ENCODE results near the gene PHPT1. TPM values are rescaled to one million over a fixed set of nuclear protein-coding genes. Genes with fewer than 3 reads are reported as not detected.
A peak's percentile ranks its signal among the peaks of the same experiment; 100 is the strongest.

The PHPT1 gene
- total and polyA plus RNA-seq, 2 of the 8 experiments (the other 6 are each of a cell fraction or from before 2014, with no cell fraction given) = 109 to 226 TPM

DNA sequence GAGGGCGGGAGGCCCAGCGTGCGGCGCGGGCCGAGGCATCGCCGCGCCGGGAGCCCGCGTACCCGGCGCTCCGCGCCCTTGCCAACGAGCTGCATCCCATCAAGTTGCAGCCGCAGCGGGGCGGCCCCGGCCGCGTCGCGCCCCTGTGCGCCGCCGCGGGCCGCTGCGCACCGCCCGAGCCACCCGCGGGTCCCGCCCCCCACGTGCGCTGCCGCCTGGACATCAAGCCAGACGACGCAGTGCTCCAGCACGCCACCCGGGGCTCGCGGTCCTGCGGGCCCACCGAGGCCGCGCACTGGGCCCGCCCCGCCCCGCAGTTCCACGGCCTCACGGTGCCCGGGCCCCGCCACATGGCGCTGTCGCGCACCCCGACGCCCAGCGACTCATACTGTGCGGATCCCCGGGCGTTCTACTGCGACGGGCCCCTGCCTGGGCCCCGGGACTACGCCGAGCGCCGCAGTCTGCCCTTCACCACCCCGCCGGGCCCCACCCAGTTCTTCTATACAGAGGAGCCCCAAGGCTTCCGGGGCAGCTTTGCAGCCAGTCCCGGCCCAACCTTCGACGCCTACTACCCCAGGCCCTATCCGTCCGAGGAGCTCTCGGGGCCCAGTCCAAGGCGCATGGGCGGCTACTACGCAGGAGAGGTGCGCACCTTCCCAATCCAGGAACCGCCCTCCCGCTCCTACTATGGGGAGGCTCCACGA, 4.3 kb upstream of the PHPT1 start:
- peaks cover 4 to 6% of the 10 kb centered on the region in 2 experiments for H4K20me1 ChIP-seq (replicated peaks in 1 of 2; ENCODE audit: control insufficient read depth in 1 of 2, insufficient read depth in 2 of 2, low read length in 2 of 2)
- CTCF ChIA-PET (ENCODE audit: partially characterized antibody) = interaction anchor here (1.0 to 8.9 kb wide), 8 partner anchors 10 to 118 kb away, joined by 3 to 131 read pairs (median 6); no protein-coding TSS in a partner anchor
- TF ChIP-seq TBP (IDR thresholded peaks at IDR 0.05; ENCODE audit: low read depth, low read length) (no peak), SP2 (IDR thresholded peaks at IDR 0.05; ENCODE audit: low read length) (no peak), ASH2L (IDR thresholded peaks at IDR 0.05; ENCODE audit: low read length) (no peak), EZH2 (IDR thresholded peaks at IDR 0.05; ENCODE audit: low read depth, low read length, severe bottlenecking) (no peak), TEAD4 (IDR thresholded peaks at IDR 0.05; ENCODE audit: low read depth, low read length) (no peak), PHF8 (conservative IDR thresholded peaks at IDR 0.05; ENCODE audit: low read depth, low read length) (no peak), ZNF274 (IDR thresholded peaks at IDR 0.05; ENCODE audit: borderline replicate concordance, extremely low read depth, low read length) (no peak), CTCF (IDR thresholded peaks at IDR 0.05; ENCODE audit: control extremely low read depth in 1 of 3, insufficient read depth in 1 of 3, low read depth in 1 of 3, low read length in 3 of 3) (no peak), CHD1 (IDR thresholded peaks at IDR 0.05; ENCODE audit: low read depth, low read length) (no peak), BACH1 (IDR thresholded peaks at IDR 0.05; ENCODE audit: low read length) (no peak)

More for the DNA sequence above, 4.3 kb upstream of the PHPT1 start:
- Histone ChIP-seq H3K27ac (ENCODE audit: low read depth, low read length) (no peak overlapping the region), H4K91ac (replicated peaks; ENCODE audit: insufficient read length, low read length) (no peak overlapping the region), H2BK120ac (replicated peaks; ENCODE audit: low read depth, low read length) (no peak overlapping the region), H2BK20ac (ENCODE audit: low read length) (no peak overlapping the region), H3K23ac (ENCODE audit: insufficient read length) (no peak overlapping the region), H3K36me3 (ENCODE audit: control insufficient read depth in 2 of 4, insufficient read depth in 4 of 4, low read length in 3 of 4) (peaks cover 0 to 4% (median 2%) of the 10 kb centered on the region in 4 experiments; a peak in 2 of 8 replicates), H3K9me3 (ENCODE audit: insufficient read depth in 2 of 2, low read depth in 1 of 2, low read length in 1 of 2) (no peaks in the 10 kb centered on the region; a peak in 1 of 4 replicates), H2AK5ac (ENCODE audit: low read depth, low read length) (no peak overlapping the region), H2BK15ac (ENCODE audit: low read length) (no peak overlapping the region), H3K4me3 (ENCODE audit: extremely low read depth in 1 of 4, insufficient read depth in 2 of 4, low read depth in 3 of 4, low read length in 4 of 4) (0 out of 8 replicates have a peak overlapping the region, but pooled peaks of 1 of the 4 experiments have one; percentile 42), H3K4me2 (ENCODE audit: insufficient read depth in 1 of 2, low read depth in 2 of 2, low read length in 2 of 2) (0 out of 4 replicates have a peak overlapping the region, but pooled peaks of 1 of the 2 experiments have one; percentile 18), H2BK12ac (ENCODE audit: low read depth, low read length) (no peak overlapping the region), H3K79me2 (ENCODE audit: control insufficient read depth in 1 of 2, insufficient read depth in 2 of 2, low read length in 2 of 2) (no peaks in the 10 kb centered on the region), H4K8ac (ENCODE audit: extremely low read depth, insufficient read depth, low read length) (no peak overlapping the region), H3K27me3 (replicated peaks in 1 of 4; ENCODE audit: control insufficient read depth in 3 of 4, extremely low read depth in 1 of 4, insufficient read depth in 3 of 4, low read length in 3 of 4) (peaks cover 2 to 12% (median 7%) of the 10 kb centered on the region in 4 experiments; a peak in 6 of 7 replicates), H3K79me1 (ENCODE audit: low read depth, low read length) (no peaks in the 10 kb centered on the region; the same call in 1 of the 2 replicates), H3K4ac (replicated peaks; ENCODE audit: insufficient read length, low read depth, low read length) (no peak overlapping the region), H3K18ac (ENCODE audit: extremely low read depth, low read length) (no peak overlapping the region), H2BK5ac (ENCODE audit: low read depth, low read length) (no peak overlapping the region), H3K56ac (replicated peaks; ENCODE audit: insufficient read length, low read depth, low read length) (no peak overlapping the region), H3K4me1 (replicated peaks in 1 of 4; ENCODE audit: control insufficient read depth in 3 of 4, insufficient read depth in 4 of 4, low read length in 3 of 4) (peaks cover 5 to 33% (median 20%) of the 10 kb centered on the region in 4 experiments), H3K23me2 (ENCODE audit: low read depth, low read length) (peaks cover 13% of the 10 kb centered on the region), H3K14ac (ENCODE audit: insufficient read length) (no peak overlapping the region), H3K9ac (replicated peaks in 1 of 4; ENCODE audit: extremely low read depth in 1 of 4, low read depth in 3 of 4, low read length in 3 of 4) (no peak overlapping the region), H2AFZ (ENCODE audit: low read length) (no peak overlapping the region), H4K5ac (ENCODE audit: insufficient read length, low read depth, low read length) (no peak overlapping the region)
- 95% methylated on average over 45 of the region's 88 CpGs; no CpG with 5 or more reads in 1 of the 2 experiments for WGBS, 2 experiments (ENCODE audit: extremely low coverage in 1 of 2, insufficient coverage in 1 of 2, insufficient read length in 1 of 2, insufficient replicate concordance in 2 of 2, low coverage in 1 of 2, low lambda C conversion rate in 2 of 2, missing lambda C conversion rate in 1 of 2)
- DNase-seq (ENCODE audit: low read depth in 1 of 2, low spot score in 2 of 2) = no peak
- no peak for FAIRE-seq
- POLR2A ChIA-PET (ENCODE audit: partially characterized antibody) = interaction anchor here (1.2 to 20.5 kb wide), 7 partner anchors 8 to 152 kb away, joined by 3 to 248 read pairs (median 9); partner anchors contain the start of genes CLIC3 and MAMDC4
